Stimulated activated CD4-positive, alpha-beta T cell treated with anti-CD3 and anti-CD28 coated beads, Interleukin-12 subunit alpha, Interleukin-12 subunit beta, amount 100 ng/mL, for 48 hours (primary cell): Measurements from ENCODE around the gene EIF2B1.
A peak's percentile ranks its signal among the peaks of the same experiment; 100 is the strongest.

Experiments used
- DNase-seq, 3 donors: peaks; one replicate each; pipeline ENCODE4 v3.0.0-alpha.2; 2020; ENCODE audit warnings: low read depth in 2 of 3, low spot score in 1 of 3

The EIF2B1 gene

DNA sequence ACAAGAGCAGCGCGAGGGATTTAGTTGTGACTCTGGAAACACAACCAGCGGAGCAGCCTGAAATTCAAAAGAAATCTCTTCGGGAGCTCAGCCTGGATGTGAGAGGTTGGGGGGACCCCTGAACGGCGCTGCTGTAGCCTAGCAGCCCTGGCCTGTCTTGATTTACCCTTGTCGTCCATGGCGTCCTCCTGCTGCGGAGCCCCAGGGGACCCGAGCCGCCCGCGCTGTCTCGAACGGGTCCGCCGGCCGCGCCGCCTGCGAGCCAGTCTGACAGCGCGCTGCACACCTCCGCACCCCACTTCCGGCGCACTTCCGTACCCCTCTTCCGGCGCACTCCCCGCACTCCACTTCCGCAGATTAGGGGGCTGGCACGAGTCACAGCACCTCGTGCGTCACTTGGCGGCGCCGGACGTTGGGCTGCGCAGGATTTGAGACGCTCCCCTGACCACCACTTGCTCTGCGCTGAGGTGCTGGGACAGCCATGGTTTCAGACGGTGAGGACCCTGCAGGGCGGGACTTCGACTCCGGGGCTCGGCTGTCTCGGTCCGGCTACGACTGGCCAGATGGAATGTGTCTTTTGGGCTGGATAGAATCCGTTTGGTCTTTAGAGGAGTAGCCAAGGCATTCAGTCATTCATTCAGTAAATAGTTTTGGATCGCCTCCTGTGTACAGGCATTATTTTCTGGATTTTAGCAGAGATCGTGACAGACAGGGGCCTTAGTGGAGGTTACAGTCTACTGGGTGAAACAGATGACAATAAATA, at the start of gene EIF2B1, which contains the start of gene GTF2H3:
Gene EIF2B1 (minus strand): TSS at position 308 of the 763 bp plus-strand sequence. CDS start 129 bp downstream, at position 179.
Gene GTF2H3 (plus strand): TSS at position 451 of the 763 bp plus-strand sequence. CDS start 31 bp downstream, at position 482.
- peak; percentile 95 to 96 (median 95) for DNase-seq

DNA sequence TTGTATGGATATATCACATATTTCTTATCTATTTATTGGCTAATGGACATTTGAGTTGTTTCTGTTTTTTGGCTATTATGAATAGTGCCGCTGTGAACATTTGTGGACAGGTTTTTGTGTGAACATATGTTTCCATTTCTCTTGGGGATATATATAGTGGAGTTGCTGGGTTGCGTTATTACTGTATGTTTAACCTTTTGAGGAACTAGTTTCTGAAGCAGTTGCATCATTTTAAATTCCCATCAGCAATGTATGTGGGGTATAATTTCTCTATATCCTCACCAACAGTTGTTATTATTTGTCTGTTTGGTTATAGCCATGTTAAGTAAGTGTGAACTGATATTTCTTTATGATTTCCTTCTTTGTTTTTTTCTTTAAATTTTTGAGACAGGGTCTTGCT, 48.1 kb upstream of the EIF2B1 start:
- no peak for DNase-seq

DNA sequence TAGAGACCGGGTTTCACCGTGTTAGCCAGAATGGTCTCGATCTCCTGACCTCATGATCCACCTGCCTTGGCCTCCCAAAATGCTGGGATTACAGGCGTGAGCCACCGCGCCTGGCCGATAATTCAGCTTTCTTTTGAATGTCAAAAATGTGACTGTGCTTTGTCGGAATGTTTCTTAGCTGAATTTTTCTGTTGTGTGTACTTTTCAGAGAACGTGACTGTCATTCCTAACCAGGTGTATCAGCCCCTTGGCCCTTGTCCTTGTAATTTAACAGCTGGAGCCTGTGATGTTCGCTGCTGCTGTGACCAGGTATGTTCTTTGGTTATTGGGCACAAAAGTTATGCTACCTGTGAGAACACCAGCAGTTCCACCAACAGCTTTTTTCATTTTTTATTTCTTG, 45.5 kb upstream of the EIF2B1 start:
- DNase-seq: no peak

DNA sequence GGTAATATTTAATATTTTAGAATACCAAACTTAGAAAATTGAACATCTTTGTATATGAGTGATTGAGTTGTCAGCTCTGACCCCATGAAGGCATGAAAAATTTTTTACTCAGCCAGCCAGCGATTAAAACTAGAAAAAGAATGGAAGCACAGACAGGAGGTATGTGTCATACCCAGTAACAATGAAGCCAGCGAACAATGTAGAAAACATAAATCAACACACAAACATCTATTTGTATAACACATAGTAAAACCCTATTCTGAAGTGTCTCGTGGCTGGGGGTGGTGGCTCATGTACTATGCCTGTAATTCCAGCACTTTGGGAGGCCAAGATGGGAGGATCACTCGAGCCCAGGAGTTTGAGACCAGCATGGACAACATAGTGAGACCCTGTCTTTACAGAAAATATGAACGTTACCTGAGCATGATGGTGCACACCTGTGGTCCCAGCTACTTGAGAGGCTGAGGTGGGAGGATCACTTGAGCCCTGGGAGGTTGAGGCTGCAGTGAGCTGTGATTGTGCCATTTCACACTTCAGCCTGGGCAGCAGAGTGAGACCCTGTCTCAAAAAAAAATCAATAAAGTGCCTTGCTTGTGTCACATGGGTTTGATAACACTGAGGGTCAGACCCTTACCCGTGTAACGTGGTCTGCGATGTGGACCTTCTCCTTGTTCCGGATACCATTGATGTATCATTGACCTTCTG, 43.3 kb upstream of the EIF2B1 start:
- no peak for DNase-seq

DNA sequence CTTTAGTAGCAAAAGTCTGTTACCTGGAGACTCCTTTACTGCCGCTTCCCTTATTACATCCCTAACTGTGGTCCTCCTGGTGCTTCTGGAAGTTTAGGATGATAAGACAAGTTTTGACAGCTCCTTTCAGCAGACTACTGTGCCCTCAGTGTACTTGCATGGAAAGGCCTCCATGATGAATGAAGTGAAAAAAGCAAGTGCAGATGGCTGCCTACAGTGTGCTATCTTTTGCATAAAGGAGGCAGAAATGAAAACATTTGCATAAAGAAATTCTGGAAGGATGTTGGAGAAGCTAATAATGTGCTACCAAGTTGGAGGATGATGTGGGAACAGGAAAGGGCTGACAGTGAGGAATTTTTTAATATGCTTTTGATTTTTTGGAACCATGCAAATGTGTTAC, 42.0 kb upstream of the EIF2B1 start:
- no peak for DNase-seq

DNA sequence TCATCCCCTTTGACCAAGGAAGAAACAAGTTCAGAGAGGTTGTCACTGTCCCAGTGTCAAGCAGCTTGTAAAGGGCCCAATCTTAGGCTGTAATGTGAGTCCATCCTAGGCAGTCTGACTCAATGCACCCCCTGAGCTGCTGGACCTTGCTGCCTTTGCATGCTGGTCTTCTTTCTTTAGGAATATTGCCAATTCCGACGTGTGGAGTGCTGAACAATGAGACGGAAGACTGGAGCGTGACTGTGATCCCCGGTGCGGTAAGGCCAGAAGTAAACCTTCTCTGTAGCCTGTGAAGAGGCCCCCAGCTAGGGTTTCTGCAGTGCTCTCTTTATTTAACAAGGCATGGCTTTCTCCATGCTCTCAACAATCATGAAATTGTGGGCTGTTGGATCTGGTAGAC, 38.4 kb upstream of the EIF2B1 start:
- DNase-seq: no peak

DNA sequence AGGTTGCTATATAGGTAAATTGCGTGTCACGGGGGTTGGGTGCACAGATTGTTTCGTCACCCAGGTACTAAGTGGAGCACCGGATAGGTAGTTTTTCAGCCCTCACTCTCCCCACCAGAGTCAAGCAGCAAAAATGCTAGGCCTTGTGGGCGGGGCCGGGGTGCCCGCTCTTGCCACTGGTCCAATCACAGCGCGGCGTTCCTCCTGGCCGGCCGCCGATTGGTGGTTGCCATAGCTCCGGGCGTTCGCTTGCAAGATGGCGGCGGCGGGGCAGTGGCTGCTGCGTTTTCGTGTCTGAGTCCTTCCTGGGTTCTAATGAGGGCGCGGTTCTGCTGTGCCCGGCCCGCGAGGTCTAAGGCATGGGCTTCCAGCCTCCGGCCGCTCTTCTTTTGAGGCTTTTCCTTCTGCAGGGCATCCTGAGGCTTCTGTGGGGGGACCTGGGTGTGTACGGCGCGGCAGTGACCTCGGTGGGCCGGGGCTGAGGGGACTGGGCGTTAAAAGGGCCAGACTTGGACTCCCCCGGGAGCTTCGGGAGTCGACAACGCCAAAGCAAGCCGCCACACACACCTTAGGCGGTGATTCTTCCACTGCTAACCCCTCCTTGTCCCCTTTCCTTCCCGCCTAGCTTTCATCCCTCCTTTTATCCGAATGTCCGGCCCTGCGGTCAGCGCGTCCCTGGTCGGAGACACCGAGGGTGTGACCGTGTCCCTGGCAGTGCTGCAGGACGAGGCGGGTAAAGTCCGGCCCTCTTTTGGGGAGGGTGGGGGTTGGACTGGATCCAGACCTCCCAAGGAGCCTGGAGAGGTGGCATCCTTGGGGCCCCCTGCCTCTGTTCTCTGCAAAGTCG, 37.6 kb upstream of the EIF2B1 start, which contains the start of gene TCTN2:
Gene TCTN2 (plus strand): TSS at position 232 of the 847 bp plus-strand sequence. CDS start 128 bp downstream, at position 360.
- peak; percentile 90 to 94 (median 92) for DNase-seq

DNA sequence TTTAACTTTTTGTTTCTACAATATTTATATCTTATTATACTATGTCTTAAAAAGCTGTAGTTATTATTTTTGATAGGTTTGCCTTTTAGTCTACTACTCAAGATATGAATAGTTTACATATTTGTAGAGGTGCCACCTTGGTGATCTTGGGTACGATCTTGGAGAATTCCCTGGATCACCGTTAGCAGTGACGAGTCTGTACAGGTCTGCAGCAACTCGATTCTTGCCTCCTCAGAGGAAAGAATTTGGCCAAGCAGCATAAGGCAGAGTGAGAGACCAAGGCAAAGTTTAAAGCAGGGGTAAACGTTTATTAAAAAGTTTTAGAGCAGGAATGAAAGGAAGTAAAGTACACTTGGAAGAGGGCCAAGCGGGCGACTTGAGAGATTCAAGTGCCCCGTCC, 34.3 kb upstream of the EIF2B1 start:
- DNase-seq: no peak

DNA sequence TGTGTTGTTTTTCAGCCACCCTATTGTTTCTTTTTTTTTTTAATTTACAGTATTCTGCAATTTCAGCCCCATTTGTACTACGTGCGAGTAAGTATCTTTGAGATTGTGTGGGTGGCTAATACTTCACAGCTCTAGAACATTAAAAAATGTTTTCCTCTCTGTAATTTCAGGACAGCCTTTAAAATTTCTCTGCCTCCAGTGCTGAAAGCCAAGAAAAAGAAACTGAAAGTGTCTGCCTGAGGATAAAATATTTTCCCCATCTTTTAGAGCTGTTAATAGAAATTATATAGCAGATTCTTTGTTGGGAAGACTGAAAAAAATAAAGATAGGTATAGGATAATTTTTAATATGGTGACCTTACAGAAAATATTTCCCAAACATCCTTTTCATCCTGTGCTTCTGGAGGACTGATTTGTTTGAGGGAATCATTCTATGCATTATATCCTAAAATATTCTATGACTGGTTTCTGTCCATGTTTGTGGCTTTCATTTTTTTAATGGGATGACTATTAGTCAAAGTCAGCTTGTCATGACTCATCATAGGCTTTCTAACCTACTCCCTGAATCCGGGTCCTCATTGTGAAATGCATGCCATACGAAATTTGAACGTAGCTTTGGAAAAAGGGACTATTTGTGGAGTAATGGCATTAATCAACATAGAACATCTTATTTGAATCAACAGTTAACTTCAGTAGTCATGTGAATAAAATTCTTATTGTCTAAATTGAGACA, 26.7 kb upstream of the EIF2B1 start:
- no peak for DNase-seq

DNA sequence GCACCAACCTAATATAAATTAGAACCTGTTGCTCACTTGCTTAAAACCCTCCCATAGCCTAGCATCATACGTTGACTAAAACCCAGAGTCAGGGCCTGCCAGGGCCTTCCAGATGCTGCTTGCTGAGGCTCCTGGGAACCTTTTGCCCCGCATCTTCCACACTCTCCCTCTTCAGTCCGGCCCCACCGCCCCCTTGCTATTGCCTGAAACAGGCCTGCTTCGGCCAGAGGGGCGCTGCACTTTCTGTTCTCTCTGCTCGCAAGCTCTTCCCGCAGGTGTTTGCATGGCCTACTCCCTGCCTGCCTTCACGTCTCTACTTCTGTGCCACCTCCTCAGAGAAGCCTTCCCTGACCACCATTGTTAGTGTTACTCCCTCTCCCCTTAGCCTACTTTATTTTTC, 23.7 kb upstream of the EIF2B1 start:
- DNase-seq: no peak

DNA sequence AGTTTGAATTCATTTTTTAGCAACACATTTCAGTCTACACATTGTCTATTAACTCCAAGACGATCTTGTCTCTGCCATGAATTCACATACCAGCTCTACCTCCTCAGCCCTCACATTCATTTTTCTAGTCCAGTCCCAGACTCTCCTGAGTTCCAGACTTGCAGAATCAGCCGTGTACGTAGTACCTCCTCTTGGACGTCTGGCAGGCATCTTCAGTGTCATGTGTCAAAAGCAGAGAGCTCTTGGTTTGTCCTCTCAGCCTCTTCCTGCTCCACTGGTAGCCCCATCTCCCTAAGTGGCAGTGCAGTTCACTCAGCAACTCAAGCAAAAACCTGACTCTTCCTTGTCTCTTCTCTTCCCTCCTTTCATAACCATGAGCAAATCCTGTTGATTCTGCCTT, 22.9 kb upstream of the EIF2B1 start:
- DNase-seq: no peak

DNA sequence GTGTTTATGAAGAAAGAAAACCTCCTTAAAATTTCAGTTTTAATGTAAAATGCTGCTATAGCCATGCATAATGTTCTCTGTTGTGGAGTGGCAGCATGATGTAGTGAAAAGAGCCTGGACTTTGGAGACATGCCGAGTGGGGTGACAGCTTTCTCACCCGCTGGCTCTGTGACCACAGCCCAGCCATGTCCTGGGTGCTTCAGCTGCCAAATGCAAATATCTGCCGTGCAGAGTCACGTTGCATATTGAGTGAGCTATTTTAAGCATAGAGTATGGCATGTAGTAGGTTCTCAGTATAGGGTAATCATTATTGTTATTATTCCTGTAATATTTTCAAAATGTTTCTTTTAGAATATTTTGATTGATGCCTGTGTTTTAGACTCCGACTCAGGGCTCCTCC, 21.9 kb upstream of the EIF2B1 start:
- DNase-seq: no peak

DNA sequence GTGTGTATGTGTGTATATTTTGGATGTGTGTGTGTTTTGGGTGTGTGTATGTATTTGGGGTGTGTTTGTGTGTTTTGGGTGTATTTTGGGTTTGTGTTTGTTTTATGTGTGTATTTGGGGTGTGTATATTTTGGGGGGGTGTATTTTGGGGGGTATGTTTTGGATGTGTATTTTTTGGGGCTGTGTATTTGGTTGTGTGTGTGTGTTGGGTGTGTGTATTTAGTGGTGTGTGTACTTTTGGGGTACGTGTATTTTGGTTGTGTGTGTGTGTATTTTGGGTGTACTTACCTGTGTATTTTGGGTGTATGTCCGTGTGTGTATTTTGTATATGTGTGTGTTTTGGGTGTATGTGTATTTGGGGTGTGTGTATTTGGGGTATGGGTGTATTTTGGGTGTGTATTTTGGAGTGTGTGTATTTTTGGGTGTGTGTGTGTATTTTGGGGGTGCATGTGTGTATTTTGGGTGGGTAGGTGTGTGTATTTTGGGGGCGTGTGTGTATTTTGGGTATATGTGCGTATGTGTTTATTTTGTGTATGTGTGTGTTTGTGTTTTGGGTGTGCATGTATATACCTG, 20.7 kb upstream of the EIF2B1 start:
- no peak for DNase-seq

DNA sequence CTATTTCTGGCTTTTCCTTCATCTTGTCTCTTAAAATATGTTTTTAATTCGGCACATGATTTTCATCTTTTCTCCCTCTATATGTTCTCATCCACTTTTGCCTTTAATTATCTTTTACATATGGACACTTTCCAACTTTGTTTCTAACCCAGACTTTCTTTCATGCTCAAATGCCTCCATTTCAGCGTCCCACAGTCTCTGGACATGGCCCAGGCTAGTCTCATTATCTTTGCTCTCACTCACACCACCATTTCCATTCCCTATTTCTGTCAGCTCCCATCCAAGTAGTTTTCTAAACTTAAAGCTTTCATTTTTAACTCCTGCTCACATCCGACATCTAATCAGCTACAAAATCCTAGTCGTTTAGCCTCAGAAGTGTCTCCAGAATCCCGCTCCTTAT, 14.9 kb upstream of the EIF2B1 start:
- DNase-seq: no peak

DNA sequence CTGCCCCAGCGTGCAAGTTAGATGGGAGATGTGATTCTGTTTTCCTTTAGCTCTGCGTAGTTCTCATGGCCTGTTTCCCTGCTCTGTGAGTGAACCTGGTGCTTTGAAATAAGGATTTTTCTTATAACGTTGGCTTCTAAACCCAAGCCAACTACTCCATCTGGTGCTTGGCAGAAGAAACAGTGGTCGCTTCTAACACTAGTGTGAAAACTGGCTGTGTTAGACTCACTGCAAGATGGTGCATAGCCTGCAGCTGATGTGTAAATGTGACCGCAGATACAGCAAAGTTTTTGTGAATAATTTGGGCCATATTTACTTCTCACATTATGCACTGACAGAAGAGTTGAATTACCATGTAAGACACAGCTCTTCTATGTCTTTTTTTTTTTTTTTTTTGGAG, 12.4 kb upstream of the EIF2B1 start:
- DNase-seq: no peak

DNA sequence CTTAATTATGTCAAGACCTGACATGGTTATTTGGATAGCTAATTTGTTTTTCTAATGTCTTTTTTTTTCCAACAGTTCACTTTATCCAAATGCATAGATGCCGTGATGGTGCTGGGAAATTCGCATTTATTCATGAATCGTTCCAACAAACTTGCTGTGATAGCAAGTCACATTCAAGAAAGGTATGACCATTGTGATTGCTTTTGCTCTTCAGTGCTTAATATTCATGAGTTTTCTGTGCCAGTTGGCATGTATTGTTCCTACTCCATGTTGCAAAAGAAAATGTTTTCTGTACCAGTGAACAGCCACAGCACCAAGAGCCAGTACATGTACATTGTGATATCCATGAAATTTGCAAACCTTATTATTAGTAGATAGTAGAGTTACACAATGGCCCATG, 11.9 kb upstream of the EIF2B1 start:
- DNase-seq: no peak

DNA sequence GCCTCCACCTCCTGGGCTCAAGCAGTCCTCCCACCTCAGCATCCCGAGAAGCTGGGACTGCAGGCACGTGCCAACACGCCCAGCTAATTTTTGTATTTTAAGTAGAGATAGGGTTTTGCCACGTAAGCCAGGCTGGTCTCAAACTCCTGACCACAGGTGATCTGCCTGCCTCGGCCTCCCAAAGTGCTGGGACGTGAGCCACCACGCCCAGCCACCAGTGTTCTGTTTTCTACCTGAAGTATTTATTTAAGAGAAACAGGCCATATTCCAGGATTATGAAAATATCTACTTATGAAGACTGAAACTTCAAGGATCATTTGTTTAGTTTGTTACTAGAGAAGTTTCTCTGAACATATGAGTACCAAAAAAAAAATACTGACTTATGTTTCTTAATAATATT, 10.4 kb upstream of the EIF2B1 start:
- no peak for DNase-seq

DNA sequence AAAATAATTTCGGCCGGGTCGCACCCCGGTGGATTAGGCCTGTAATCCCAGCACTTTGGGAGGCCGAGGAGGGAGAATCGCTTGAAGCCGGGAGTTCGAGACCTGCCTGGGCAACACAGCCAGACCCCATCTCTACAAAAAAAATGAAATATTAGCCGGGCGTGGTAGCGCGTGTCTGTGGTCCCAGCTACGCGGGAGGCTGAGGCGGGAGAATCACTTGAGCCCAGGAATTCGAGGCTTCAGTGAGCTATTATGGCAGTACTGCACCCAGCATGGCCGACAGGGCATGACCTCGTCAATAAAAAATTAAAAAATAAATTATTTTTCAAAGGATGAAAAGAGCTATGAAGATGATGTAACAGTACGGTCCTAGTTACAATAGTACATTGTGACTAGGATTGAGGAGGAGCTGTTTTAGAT, 666 bp upstream of the EIF2B1 start:
- no peak for DNase-seq

DNA sequence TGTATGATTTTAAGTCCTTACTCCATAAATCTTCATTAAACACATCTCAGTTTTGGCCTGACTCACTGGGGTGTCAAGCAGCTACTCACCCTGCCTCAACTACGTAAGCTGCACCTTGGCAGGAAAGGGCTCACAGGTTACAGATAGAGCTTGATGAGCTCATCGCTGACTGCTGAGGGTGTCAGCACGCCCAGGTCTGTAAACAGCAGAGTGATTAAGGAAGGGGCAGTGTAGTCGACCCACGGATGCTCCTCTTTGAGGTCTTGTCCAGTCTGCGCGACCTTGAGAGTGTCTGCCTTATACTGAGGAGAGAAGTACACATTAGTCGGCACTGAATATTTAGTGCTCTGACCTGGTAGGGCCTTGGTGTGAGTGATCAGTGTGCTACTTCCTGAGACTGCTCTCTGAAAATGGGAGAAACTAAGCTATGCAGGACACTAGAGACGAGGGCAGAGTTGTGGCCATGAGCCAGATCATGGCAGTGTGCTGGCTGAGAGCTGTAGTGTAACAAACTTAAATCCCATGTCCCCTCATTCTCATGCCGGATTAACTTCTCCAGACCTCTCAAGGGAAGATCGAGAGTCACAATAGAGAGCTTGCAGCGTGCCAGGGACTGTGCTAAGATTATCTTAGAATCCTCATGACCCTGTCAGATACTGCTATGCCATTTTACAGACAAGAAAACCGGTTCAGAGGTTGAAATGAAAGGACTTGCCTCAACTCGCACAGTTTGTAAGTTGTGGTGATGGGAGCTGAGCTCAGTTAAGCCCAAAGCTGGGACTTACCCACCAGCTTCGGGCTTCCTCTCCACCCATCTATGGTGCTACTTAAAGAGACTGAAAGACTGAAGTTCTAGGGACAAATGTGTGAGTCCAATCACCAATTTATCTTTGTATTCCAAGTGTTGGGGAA, 11.6 kb downstream of the EIF2B1 start:
- no peak for DNase-seq
